ENCODE results near the gene MEIS2. TPM values are rescaled to one million over a fixed set of nuclear protein-coding genes. Genes with fewer than 3 reads are reported as not detected.

The MEIS2 gene
- total RNA-seq, 1 donor from 2014 or later, result 20.7 TPM

DNA sequence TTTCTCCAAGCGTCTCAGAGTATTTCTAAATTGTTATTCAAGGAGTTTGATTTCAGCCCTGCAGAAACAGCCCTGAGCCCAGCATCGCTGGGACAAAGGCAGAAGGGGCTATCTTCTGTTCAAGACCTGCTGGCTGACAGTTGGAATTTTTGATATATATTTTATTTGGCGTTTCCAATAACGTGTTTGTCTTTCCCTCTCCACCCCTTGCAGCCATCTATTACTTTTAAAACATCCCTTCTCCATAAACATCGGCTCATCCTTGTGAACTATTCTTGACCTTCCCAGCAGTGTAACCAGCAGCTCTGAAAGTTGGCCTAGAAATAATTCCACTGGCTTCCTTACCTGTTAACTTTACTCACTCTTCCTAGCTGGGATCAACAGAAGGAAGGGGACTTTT is 5.5 kb upstream of the MEIS2 start:
- H3K27me3 ChIP-seq (ENCODE audit: low read depth), result peaks cover 81% of the 10 kb centered on the region
- H3K9me3 ChIP-seq, result no peaks in the 10 kb centered on the region
- DNase-seq, result no peak
- no peaks in the 10 kb centered on the region for H3K36me3 ChIP-seq
- intact Hi-C loops (cut with DNase I), result loop anchor here (10.0 kb wide), 1 partner anchor 221 kb away; no protein-coding TSS in a partner anchor
- no peak overlapping the region for H3K4me3 ChIP-seq
- no peak overlapping the region for H3K27ac ChIP-seq
- peaks cover 18% of the 10 kb centered on the region for H3K4me1 ChIP-seq
- no peak for ATAC-seq
- TF ChIP-seq, protein P1, sequence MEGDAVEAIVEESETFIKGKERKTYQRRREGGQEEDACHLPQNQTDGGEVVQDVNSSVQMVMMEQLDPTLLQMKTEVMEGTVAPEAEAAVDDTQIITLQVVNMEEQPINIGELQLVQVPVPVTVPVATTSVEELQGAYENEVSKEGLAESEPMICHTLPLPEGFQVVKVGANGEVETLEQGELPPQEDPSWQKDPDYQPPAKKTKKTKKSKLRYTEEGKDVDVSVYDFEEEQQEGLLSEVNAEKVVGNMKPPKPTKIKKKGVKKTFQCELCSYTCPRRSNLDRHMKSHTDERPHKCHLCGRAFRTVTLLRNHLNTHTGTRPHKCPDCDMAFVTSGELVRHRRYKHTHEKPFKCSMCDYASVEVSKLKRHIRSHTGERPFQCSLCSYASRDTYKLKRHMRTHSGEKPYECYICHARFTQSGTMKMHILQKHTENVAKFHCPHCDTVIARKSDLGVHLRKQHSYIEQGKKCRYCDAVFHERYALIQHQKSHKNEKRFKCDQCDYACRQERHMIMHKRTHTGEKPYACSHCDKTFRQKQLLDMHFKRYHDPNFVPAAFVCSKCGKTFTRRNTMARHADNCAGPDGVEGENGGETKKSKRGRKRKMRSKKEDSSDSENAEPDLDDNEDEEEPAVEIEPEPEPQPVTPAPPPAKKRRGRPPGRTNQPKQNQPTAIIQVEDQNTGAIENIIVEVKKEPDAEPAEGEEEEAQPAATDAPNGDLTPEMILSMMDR (IDR thresholded peaks at IDR 0.05), result no peak

DNA sequence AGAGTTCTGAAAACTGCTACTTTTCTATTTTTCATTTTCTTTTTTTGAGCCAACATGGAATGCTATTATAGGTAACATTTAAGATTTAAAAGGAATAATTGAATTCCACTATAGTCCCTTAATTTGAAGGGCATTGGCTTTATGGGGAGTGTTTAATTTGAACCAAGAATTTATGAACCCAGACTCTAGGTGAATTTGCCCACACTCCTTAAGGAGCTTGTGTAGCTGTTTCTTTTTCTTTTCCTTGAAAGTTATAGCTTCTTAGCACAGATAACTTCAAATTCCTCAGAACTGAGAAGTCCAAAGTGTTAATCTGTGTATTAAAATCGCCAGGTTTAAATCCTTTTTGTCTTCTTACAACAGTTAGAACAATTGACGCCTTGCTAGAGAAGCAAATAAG is 4.7 kb upstream of the MEIS2 start:
- Histone ChIP-seq H3K27me3 (ENCODE audit: low read depth) (peaks cover 72% of the 10 kb centered on the region), H3K4me1 (peaks cover 9% of the 10 kb centered on the region), H3K27ac (no peak overlapping the region), H3K9me3 (no peaks in the 10 kb centered on the region), H3K4me3 (no peak overlapping the region), H3K36me3 (no peaks in the 10 kb centered on the region)
- DNase-seq, result no peak
- no peak for ATAC-seq
- intact Hi-C loops (cut with DNase I), result loop anchor here (10.0 kb wide), 1 partner anchor 220 kb away; no protein-coding TSS in a partner anchor
- TF ChIP-seq, protein P1 (IDR thresholded peaks at IDR 0.05), result no peak

DNA sequence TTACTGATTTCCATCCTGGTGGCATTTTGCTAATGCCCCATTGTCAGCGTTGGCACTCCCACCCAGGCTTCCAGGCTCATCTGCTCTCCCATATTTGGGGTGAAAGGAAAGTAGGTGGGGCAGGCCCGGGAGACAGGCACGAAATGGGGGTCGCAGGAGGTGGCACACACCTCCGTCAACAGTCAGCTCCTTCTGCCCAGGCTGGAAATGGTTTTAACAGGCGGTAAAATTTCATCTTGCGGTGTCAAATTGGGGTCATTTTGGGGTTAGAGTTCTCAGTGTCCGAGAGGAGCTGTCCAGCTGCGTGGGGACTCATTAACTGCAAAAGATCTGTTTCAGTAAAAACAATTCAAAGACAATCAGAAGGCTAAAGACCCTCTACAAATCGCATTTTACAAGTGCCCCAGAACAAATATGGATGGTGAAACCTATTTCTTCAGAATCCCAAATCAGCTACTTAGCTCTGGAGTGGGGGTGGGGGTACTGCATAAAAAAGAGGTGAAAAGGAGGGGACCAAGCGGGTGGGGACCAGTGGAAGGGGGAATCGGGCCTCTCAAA is 4.2 kb upstream of the MEIS2 start:
- TF ChIP-seq, protein P1 (IDR thresholded peaks at IDR 0.05), result no peak
- Histone ChIP-seq H3K9me3 (no peaks in the 10 kb centered on the region), H3K27me3 (ENCODE audit: low read depth) (peaks cover 67% of the 10 kb centered on the region), H3K27ac (no peak overlapping the region), H3K36me3 (no peaks in the 10 kb centered on the region), H3K4me3 (no peak overlapping the region), H3K4me1 (peaks cover 4% of the 10 kb centered on the region)
- ATAC-seq, result no peak
- DNase-seq, result no peak
- intact Hi-C loops (cut with DNase I), result loop anchor here (10.0 kb wide), 1 partner anchor 220 kb away; no protein-coding TSS in a partner anchor

DNA sequence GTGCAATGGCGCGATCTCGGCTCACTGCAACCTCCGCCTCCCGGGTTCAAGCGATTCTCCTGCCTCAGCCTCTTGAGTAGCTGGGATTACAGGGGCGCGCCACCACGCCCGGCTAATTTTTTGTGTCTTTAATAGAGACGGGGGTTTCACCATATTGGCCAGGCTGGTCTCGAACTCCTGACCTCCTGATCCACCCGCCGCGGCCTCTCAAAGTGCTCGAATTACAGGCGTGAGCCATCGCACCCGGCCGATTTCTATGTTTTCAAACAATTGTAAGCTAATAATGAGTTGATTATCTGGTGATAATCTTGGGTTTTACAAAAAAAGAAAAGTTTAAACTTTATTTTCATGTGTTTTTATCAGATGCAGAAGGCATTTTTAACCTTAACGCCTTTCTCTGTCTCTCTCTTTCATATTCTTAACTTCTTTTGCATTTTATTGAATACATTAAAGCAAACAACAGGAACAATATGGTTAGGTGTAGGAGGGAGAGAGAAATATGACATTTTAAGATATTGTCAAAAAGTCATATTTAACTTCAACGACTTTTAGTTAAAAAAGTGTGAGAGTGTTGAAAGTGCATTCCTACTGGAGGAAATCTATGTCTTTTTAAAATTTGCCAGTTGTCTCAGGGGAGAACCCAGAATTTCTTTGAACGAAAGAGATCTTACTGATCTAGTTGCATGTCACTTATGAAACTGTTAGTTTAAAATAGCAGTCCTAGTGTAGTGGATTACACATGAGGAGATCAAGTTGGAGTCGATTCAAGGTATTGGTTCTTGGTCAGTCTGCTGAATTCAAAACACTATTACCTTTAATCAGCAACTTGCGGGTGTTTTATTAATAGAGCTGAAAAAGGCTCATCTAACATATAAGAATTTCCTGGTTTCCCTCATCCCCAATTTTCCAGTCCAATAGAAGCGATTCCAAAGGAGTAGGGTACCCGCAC is 3.4 kb upstream of the MEIS2 start:
- intact Hi-C loops (cut with DNase I), result loop anchor here (10.0 kb wide), 1 partner anchor 219 kb away; no protein-coding TSS in a partner anchor
- TF ChIP-seq, protein P1 (IDR thresholded peaks at IDR 0.05), result no peak
- Histone ChIP-seq H3K4me1 (peaks cover 4% of the 10 kb centered on the region), H3K9me3 (no peaks in the 10 kb centered on the region), H3K27me3 (ENCODE audit: low read depth) (peaks cover 59% of the 10 kb centered on the region), H3K27ac (no peak overlapping the region), H3K4me3 (no peak overlapping the region), H3K36me3 (no peaks in the 10 kb centered on the region)
- no peak for ATAC-seq
- no peak for DNase-seq

DNA sequence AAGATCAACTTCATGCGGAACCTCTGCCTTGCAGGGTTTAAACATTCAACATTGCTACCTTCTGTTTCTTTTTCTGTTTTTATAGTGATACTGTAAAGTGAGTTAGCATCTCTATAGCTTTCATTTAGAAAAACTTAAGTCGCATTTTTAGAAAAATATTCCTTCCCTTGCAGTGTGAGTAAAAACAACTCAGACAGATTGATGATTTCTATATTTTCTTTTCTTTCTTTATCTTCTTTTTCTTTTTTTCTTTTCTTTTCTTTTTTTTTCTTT is 2.8 kb upstream of the MEIS2 start:
- Histone ChIP-seq H3K27ac (no peak overlapping the region), H3K9me3 (no peaks in the 10 kb centered on the region), H3K36me3 (no peaks in the 10 kb centered on the region), H3K4me1 (peaks cover 4% of the 10 kb centered on the region), H3K27me3 (ENCODE audit: low read depth) (peaks cover 53% of the 10 kb centered on the region), H3K4me3 (no peak overlapping the region)
- intact Hi-C loops (cut with DNase I), result loop anchor here (10.0 kb wide), 1 partner anchor 218 kb away; no protein-coding TSS in a partner anchor
- no peak for DNase-seq
- TF ChIP-seq, protein P1 (IDR thresholded peaks at IDR 0.05), result no peak
- no peak for ATAC-seq
